Osteoblast (primary cell): ENCODE data around the gene NRP2. TPM values are rescaled to one million over a fixed set of nuclear protein-coding genes. Genes with fewer than 3 reads are reported as not detected.

Source experiments
- DNase-seq: peaks from one replicate; pipeline ENCODE4 v3.0.0; 2011; ENCODE audit warnings: low spot score, mixed read lengths; ENCODE audit not compliant: insufficient read length; ENCODE audit errors: missing footprints
- H2AFZ ChIP-seq: 2 replicates; pipeline ENCODE4 v1.6.0; 2011; ENCODE audit warnings: mild to moderate bottlenecking, low read length
- H3K27ac ChIP-seq: 2 replicates; pipeline ENCODE4 v1.5.1; 2011; ENCODE audit warnings: mild to moderate bottlenecking, low read depth, low read length, moderate library complexity
- H3K27me3 ChIP-seq: 2 replicates; pipeline ENCODE4 v1.6.0; 2012; ENCODE audit warnings: mild to moderate bottlenecking, control low read depth, inconsistent platforms, low read length, moderate library complexity; ENCODE audit not compliant: insufficient read depth
- H3K36me3 ChIP-seq: 2 replicates; pipeline ENCODE4 v1.5.1; 2011; ENCODE audit warnings: mild to moderate bottlenecking, low read length, control low read depth, moderate library complexity; ENCODE audit not compliant: insufficient read depth
- H3K4me1 ChIP-seq: 2 replicates; pipeline ENCODE4 v1.5.1; 2011; ENCODE audit warnings: mild to moderate bottlenecking, low read length, control low read depth, moderate library complexity; ENCODE audit not compliant: insufficient read depth
- H3K4me2 ChIP-seq: 2 replicates; pipeline ENCODE4 v1.6.0; 2011; ENCODE audit warnings: mild to moderate bottlenecking, low read length; ENCODE audit not compliant: insufficient read depth
- H3K4me3 ChIP-seq: fragments of 200-600 bp; sonication (generic); 3 replicates; pipeline ENCODE4 v1.5.1; 2012; ENCODE audit warnings: mild to moderate bottlenecking, low read length, inconsistent platforms; ENCODE audit not compliant: insufficient read depth
- H3K79me2 ChIP-seq: 2 replicates; pipeline ENCODE4 v1.6.0; 2012; ENCODE audit warnings: mild to moderate bottlenecking, low read length, control low read depth, inconsistent platforms; ENCODE audit not compliant: insufficient read depth
- H3K9me3 ChIP-seq: 2 replicates; pipeline ENCODE4 v1.5.1; 2011; ENCODE audit warnings: low read depth, low read length, control low read depth
- H4K20me1 ChIP-seq: 2 replicates; pipeline ENCODE4 v1.6.0; 2012; ENCODE audit warnings: mild to moderate bottlenecking, low read length, control low read depth; ENCODE audit not compliant: insufficient read depth
- total RNA-seq: library from RNA; depleted of rRNA; stranded (reverse); fragments of >200 nt; gene quantifications from 2 replicates; pipeline ENCODE4 v1.2.3, GENCODE V29; 2012
- TF ChIP-seq, protein P1 (sequence below): IDR thresholded peaks from 2 replicates; pipeline ENCODE4 v1.5.1; 2011; ENCODE audit warnings: mild to moderate bottlenecking, low read depth, low read length, moderate library complexity; ENCODE audit errors: extremely low read depth

NRP2 gene
- total RNA-seq, 1 donor, result 183 TPM

DNA sequence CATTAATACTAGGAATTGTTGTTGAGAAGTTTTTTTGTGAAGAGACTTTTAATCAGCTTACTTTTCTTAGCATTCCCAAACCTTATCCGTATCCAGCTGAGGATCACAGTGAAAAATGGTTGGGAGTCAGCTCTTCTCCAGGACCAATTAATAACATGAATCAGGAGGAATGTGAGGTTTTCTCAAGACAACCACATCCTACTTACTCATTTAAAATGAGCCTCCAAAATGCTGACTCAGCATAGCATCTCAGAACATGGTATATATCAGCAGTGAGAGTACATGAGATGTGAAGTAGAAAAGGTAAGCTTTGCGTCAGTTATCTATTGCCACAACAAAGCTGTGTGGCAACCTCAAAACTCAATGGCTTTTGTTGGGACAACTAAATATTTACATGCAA is 140.3 kb downstream of the NRP2 start:
- H3K27me3 ChIP-seq, result peaks cover 2% of the 10 kb centered on the region
- peak; percentile 78 for DNase-seq
- TF ChIP-seq, protein P1, sequence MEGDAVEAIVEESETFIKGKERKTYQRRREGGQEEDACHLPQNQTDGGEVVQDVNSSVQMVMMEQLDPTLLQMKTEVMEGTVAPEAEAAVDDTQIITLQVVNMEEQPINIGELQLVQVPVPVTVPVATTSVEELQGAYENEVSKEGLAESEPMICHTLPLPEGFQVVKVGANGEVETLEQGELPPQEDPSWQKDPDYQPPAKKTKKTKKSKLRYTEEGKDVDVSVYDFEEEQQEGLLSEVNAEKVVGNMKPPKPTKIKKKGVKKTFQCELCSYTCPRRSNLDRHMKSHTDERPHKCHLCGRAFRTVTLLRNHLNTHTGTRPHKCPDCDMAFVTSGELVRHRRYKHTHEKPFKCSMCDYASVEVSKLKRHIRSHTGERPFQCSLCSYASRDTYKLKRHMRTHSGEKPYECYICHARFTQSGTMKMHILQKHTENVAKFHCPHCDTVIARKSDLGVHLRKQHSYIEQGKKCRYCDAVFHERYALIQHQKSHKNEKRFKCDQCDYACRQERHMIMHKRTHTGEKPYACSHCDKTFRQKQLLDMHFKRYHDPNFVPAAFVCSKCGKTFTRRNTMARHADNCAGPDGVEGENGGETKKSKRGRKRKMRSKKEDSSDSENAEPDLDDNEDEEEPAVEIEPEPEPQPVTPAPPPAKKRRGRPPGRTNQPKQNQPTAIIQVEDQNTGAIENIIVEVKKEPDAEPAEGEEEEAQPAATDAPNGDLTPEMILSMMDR, result no peak

DNA sequence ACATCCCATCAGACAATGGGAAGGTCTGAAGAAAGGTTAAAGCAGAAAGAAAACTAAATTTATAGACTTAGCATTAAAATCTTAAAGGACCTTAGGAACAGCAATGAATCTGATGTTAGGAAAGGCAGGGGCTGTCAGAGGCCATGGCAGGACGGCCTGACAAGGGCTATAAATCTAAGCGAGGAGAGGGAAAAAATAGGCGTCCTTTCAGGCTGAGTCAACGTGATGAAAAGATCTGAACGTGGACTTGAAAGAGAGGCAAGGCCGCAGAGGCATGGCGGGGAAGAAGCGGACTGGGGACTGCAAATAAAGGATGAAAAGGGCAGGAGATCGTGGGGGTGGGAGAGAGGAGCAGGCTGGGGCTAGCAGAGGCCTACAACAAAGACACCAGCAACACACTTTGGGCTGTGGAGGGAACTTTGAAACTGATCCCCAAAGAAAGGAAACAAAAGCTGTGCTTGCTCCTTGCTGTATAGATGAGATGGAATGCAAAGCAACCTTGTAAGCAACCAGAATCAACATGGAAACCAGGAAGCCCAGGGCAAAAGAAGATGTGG is 145.6 kb downstream of the NRP2 start:
- DNase-seq, result no peak
- TF ChIP-seq, protein P1, result no peak
- Histone ChIP-seq H3K9me3 (no peaks in the 10 kb centered on the region), H3K4me1 (no peaks in the 10 kb centered on the region), H3K4me2 (no peak overlapping the region), H3K27me3 (peaks cover 2% of the 10 kb centered on the region), H3K79me2 (no peaks in the 10 kb centered on the region), H3K27ac (no peak overlapping the region), H3K4me3 (no peak overlapping the region), H3K36me3 (no peaks in the 10 kb centered on the region), H4K20me1 (no peaks in the 10 kb centered on the region), H2AFZ (no peak overlapping the region)

More for the DNA sequence above, 140.3 kb downstream of the NRP2 start:
- H3K4me2 ChIP-seq, result no peak overlapping the region
- H4K20me1 ChIP-seq, result no peaks in the 10 kb centered on the region
- no peak overlapping the region for H3K27ac ChIP-seq
- no peaks in the 10 kb centered on the region for H3K9me3 ChIP-seq
- H3K4me3 ChIP-seq, result no peak overlapping the region
- no peaks in the 10 kb centered on the region for H3K36me3 ChIP-seq
- no peak overlapping the region for H2AFZ ChIP-seq
- H3K4me1 ChIP-seq, result no peaks in the 10 kb centered on the region
- no peaks in the 10 kb centered on the region for H3K79me2 ChIP-seq

DNA sequence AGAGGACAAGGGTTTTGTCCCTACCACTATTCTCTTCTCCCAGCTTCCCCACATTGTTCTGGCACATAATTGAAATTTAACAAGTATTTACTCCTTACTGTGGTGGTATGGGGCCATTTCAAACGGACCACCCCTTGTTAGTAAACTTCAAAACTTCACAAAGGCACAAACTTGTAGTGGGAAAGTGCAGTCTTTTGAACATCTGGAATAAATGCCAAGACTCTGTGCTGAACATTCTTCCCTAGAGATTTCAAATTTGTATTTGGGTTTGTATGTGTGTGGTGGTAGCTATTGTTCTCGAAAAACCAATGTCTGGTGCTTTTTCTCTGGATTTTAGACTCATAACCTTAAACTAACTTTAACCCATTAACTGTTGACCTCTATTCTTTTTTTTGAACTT is 151.6 kb downstream of the NRP2 start:
- peaks cover 6% of the 10 kb centered on the region for H3K27me3 ChIP-seq
- H3K27ac ChIP-seq, result no peak overlapping the region
- TF ChIP-seq, protein P1, result no peak
- no peaks in the 10 kb centered on the region for H3K79me2 ChIP-seq
- no peak overlapping the region for H3K4me3 ChIP-seq
- no peak for DNase-seq
- H3K9me3 ChIP-seq, result no peaks in the 10 kb centered on the region
- no peaks in the 10 kb centered on the region for H3K4me1 ChIP-seq
- H2AFZ ChIP-seq, result no peak overlapping the region
- no peaks in the 10 kb centered on the region for H4K20me1 ChIP-seq
- no peak overlapping the region for H3K4me2 ChIP-seq
- no peaks in the 10 kb centered on the region for H3K36me3 ChIP-seq

DNA sequence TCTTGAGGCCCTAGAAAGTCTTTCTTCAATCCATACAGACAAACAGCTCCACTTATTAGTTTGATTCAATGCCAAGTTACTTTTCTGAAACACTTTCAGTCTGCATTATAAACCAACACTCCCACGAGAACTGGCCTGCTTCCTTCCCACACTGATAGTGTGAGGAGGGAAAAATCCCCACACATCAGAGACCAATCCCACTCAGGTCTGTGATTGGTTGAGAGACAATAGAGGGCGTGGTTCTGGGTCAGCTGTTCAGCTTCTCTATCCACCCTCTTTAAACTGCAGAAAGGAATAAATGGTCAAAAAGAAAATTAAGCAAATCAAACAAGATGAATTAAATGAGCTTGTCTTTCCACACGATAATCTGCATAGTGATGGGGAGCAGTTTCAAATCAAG is 152.5 kb downstream of the NRP2 start:
- Histone ChIP-seq H4K20me1 (no peaks in the 10 kb centered on the region), H3K36me3 (no peaks in the 10 kb centered on the region), H3K4me1 (no peaks in the 10 kb centered on the region), H2AFZ (no peak overlapping the region), H3K27ac (no peak overlapping the region), H3K4me2 (no peak overlapping the region), H3K9me3 (no peaks in the 10 kb centered on the region), H3K79me2 (no peaks in the 10 kb centered on the region), H3K27me3 (peaks cover 6% of the 10 kb centered on the region), H3K4me3 (no peak overlapping the region)
- TF ChIP-seq, protein P1, result no peak
- no peak for DNase-seq
